PC-9 (cell line): ENCODE measurements around the gene RPL38.

Source experiments
- EZH2 ChIP-seq: fragments of 200-600 bp; sonication (generic); IDR thresholded peaks from 2 replicates; pipeline ENCODE4 v1.8.0; 2017; ENCODE audit warnings: antibody characterized with exemption, low read depth
- TF ChIP-seq, protein P1 (sequence below): fragments of 200-600 bp; sonication (generic); conservative IDR thresholded peaks from 2 replicates; pipeline ENCODE4 v1.6.1; 2017; ENCODE audit warnings: mixed run types, antibody characterized with exemption, mild to moderate bottlenecking, moderate library complexity

DNA sequence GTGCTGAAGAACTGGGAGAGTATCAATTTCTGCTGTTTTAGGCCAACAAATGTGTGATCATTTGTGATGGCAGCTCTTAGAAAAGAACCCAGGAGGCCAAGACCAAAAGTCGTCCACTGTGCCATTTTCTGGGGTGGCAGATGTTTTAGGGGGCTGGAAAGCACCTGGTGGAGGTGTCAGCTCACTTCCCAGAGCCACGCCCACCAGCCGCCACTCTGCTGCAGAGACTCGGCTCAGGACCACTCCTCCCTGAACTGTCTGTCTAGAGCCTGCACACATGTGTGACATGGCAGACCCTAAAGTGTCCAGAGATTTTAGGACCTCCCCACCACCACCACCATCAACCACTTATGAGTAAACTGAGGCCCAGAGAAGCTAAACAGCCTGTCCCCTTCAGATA is 23.9 kb upstream of the RPL38 start:
- no peak for TF ChIP-seq EZH2
- TF ChIP-seq, protein P1, sequence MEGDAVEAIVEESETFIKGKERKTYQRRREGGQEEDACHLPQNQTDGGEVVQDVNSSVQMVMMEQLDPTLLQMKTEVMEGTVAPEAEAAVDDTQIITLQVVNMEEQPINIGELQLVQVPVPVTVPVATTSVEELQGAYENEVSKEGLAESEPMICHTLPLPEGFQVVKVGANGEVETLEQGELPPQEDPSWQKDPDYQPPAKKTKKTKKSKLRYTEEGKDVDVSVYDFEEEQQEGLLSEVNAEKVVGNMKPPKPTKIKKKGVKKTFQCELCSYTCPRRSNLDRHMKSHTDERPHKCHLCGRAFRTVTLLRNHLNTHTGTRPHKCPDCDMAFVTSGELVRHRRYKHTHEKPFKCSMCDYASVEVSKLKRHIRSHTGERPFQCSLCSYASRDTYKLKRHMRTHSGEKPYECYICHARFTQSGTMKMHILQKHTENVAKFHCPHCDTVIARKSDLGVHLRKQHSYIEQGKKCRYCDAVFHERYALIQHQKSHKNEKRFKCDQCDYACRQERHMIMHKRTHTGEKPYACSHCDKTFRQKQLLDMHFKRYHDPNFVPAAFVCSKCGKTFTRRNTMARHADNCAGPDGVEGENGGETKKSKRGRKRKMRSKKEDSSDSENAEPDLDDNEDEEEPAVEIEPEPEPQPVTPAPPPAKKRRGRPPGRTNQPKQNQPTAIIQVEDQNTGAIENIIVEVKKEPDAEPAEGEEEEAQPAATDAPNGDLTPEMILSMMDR = no peak
